NCI-H82 treated with DMSO at 0.1 percent for 48 hours (cell line): ENCODE measurements around the gene BCL11A.
A peak's percentile ranks its signal among the peaks of the same experiment; 100 is the strongest.

Experiments used
- DNase-seq: peaks from one replicate; lab custom pipeline; 2025; ENCODE audit not compliant: unreplicated experiment; lab: John Stamatoyannopoulos, UW

Gene BCL11A

GRCh38 chr2:60548311-60548710, 5.1 kb downstream of the BCL11A start:
- no peak for DNase-seq

- DNase-seq, result no peak
Measured at GRCh38 chr2:60547841-60548240, 5.6 kb downstream of the BCL11A start.

- no peak for DNase-seq
Measured at GRCh38 chr2:60546756-60547420, 6.6 kb downstream of the BCL11A start.

GRCh38 chr2:60544954-60545560, 8.4 kb downstream of the BCL11A start:
- no peak for DNase-seq

- DNase-seq, result no peak
Measured at GRCh38 chr2:60544062-60544461, 9.4 kb downstream of the BCL11A start.

GRCh38 chr2:60541056-60541651, 12.3 kb downstream of the BCL11A start:
- DNase-seq, result no peak

GRCh38 chr2:60540074-60540473, 13.4 kb downstream of the BCL11A start:
- DNase-seq, result no peak

- DNase-seq, result no peak
Measured at GRCh38 chr2:60539140-60539539, 14.3 kb downstream of the BCL11A start.

GRCh38 chr2:60538101-60538500, 15.4 kb downstream of the BCL11A start:
- DNase-seq, result no peak

GRCh38 chr2:60536746-60537145, 16.7 kb downstream of the BCL11A start:
- DNase-seq, result no peak

GRCh38 chr2:60535685-60536312, 17.7 kb downstream of the BCL11A start:
- no peak for DNase-seq

GRCh38 chr2:60534892-60535684, 18.4 kb downstream of the BCL11A start:
- DNase-seq, result no peak

GRCh38 chr2:60534052-60534685, 19.3 kb downstream of the BCL11A start:
- DNase-seq, result no peak

- DNase-seq, result peak; percentile 66
Measured at GRCh38 chr2:60533101-60534051, 20.1 kb downstream of the BCL11A start.

- DNase-seq, result no peak
Measured at GRCh38 chr2:60532421-60532820, 21.0 kb downstream of the BCL11A start.

- DNase-seq, result peak; percentile 52
Measured at GRCh38 chr2:60531701-60532133, 21.7 kb downstream of the BCL11A start.

- DNase-seq, result peak; percentile 86
Measured at GRCh38 chr2:60530660-60531281, 22.7 kb downstream of the BCL11A start.

GRCh38 chr2:60529785-60530627, 23.4 kb downstream of the BCL11A start:
- no peak for DNase-seq
